Medulla oblongata (tissue), 1 donor: ENCODE measurements around the gene MAP1LC3C.
A peak's percentile ranks its signal among the peaks of the same experiment; 100 is the strongest.
"Not testable (repeated sequence)": the region's sequence is repeated elsewhere in the genome, so short reads cannot be mapped to it uniquely, and the experiment has no call there.

Experiments used
- DNase-seq: peaks from one replicate; pipeline ENCODE4 v3.0.0-alpha.2; 2015; ENCODE audit errors: extremely low spot score

The MAP1LC3C gene

DNA sequence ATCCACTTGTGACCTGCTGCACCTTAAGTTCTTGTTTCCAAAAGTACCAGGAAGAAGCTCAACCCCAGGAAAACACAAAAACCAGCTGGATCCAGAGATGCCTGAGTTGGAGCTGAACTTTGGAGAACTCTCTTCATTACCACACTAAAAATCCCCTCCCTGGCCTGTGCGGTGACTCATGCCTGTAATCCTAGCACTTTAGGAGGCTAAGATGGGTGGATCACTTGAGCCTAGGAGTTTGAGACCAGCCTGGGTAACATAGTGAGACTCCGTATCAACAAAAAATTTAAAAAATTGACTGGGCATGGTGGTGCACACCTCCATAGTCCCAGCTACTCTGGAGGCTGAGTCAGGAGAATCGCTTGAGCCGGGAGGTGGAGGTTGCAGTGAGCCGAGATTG is 6.2 kb downstream of the MAP1LC3C start:
- DNase-seq, result no peak

DNA sequence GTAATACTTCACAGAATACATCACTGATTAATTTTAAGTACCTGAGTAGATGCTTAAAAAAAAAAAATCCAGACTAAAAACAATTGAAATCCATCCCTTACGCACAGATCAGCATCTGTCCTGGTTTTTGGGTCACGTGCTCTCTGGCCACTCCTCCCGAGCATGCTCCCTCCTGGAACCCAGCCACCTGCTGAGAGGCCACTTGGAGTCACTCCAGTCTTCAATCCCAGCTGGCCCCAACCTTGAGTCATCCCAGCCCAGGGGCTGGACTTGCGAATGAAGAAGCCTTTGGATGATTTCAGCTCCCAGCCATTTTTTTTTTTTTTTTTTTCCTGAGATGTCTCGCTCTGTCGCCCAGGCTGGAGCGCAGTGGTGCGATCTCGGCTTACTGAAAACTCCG is 8.9 kb downstream of the MAP1LC3C start:
- DNase-seq, result peak; percentile 42

DNA sequence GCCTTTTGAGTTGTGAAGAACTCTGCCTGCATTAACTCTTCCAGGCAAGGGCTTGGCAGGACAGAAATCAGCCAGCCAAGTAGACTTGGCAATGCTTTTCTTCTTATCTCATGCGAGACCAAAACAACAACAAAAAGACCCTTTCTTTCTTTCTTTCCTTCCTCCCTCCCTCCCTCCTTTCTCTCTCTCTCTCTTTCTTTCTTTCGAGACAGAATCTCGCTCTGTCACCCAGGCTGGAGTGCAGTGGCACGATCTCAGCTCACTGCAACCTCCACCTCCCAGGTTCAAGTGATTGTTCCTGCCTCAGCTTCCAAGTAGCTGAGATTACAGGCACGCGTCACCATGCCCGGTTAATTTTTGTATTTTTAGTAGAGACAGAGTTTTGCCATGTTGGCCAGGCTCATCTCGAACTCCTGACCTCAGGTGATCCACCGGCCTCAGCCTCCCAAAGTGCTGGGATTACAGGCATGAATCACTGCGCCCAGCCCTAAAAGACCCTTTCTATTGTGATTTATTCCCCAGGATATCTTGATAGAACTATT is 10.4 kb downstream of the MAP1LC3C start:
- DNase-seq, result not testable (repeated sequence)

DNA sequence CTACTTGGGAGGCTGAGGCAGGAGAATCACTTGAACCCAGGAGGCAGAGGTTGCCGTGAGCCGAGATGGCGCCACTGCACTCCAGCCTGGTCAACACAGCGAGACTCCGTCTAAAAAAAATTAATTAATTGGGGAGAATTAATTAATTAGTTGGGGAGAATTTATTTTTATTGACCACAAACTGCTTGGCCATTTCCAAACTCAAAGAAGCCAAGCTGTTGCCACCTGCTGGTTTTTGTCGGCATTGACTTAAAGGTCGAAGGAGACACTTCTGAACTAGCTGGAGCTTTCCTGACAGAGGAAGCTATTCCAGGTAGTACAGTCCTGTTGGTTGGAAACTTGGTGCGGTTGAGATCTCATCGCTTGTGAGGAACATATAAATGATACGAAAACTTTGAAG is 13.1 kb downstream of the MAP1LC3C start:
- peak; percentile 41 for DNase-seq

DNA sequence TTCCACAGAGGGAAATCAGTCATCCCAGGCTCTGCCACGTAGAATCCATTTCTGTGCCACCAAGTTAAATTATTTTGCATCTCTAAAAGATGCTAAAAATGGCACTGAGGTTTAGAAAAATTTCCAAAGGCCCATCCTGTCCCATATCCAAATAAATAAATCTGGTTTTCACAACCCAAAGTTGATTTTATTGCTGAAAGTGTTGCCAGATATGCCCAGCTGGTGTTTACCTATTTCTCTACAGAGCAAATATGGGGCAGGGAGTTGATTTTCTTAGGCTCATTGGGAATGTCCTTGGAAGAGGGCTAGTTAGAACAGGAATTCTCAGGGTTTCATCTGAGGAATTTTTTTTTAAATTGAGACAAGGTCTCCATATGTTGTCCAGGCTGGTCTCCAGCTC is 19.0 kb downstream of the MAP1LC3C start:
- DNase-seq, result no peak

DNA sequence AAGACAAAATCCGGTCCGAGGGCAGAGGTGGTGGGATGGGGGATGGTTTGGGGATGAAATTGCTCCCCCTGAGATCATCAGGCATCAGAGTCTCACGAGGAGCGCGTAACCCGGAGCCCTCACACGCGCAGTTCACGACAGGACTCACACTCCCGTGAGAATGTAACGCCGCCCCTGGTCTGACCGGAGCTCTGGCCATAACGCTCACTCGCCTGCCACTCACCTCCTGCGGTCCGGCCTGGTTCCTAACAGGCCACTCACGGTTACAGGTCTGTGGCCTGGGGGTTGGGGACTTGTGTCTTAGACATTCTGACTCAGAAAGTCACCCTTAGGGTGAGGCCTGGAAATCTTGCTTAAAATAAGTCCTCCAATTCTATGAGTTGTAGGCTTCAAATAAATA is 19.8 kb downstream of the MAP1LC3C start:
- no peak for DNase-seq

DNA sequence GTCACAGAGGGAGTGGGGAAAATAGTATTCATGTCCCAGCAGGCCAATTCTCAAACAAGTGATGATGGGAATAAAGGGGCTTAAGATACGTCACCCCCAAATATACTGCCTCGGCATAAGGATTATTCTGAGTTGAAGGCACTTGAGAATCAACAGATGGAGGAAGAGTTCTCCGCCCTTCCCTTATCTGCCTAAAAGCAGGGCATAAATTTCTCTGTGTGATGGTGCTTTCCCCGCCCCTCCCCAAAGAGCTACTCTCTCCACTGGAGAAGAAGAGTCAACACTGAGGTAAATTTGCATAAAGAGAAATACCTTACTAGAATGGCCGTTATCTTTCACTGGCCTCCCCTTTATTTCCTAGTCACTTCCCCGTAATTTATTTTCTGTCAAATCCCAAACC is 22.7 kb downstream of the MAP1LC3C start:
- no peak for DNase-seq

DNA sequence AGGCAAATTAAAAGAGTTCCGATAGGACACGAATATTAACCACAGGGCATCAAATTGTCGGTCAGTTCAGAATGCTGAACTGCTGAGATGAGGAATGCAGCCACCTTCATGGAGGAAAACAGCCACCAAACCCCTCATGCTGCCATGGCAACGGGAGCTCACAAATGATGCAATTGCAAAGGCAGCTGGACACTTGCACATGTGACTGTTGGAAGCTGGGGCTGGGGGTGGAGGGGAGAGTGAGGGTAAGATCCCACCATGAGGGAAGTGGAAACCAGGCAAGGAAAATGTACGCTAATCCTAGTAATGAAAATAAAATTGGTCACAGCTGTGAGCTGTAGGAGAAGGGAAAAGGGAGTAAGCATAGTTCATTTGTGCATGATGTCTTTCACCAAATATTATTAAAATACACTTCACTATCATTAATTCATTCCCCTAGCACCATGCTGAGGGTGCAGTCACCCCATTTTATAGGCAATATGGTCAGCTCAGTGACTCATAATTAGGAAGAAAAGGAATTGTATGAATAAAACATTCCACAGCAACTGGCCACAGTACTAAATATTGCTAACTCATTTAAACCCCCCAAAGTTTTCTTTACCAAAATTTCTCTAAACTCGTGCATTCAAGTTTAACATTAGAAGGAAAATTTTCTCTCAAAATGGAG is 26.1 kb downstream of the MAP1LC3C start:
- DNase-seq, result no peak

DNA sequence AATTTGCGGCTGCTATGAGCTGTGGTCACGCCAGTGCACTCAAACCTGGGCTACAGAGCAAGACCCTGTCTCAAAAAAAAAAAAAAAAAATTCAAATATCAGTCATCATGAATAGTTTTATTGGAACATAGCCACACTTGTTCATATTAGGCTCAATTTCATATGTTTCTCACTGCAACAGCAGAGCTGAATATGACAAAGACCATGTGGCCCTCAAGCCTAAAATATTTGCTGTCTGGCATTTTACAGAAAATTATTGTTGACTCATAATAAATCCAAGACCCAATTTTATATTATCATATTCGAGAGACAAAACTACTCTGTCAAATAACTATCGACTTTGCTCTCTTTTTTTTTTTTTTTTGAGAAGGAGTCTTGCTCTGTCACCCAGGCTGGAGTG is 30.3 kb downstream of the MAP1LC3C start:
- DNase-seq, result no peak

DNA sequence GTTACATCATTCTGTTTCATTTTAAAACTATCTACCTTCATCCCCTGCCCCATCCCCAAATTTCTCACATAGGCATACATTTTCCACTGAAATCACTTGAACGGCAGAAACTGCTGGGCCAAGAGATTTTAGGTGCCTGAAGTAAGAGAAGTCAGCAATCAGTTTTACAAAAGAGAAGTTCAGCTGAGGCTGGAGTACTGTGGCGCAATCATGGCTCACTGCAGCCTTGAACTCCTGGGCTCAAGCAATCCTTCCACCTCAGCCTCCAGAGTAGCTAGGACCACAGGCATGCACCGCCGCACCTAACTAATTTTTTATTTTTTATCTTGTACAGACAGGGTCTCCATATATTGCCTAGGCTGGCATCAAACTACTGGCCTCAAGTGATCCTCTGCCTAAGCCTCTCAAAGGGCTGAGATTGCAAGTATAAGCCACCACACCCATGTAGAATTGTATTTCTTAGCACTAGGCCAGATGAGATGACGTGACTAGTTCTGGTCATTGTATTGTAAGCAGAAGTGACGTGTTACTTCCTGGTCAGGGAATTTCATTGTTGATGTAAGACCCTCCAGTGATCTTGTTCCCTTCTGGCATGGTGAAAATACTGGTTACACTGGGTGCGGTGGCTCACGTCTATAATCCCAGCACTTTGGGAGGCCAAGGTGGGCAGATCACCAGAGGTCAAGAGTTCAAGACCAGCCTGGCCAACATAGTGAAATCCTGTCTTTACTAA is 34.2 kb downstream of the MAP1LC3C start:
- DNase-seq, result no peak

DNA sequence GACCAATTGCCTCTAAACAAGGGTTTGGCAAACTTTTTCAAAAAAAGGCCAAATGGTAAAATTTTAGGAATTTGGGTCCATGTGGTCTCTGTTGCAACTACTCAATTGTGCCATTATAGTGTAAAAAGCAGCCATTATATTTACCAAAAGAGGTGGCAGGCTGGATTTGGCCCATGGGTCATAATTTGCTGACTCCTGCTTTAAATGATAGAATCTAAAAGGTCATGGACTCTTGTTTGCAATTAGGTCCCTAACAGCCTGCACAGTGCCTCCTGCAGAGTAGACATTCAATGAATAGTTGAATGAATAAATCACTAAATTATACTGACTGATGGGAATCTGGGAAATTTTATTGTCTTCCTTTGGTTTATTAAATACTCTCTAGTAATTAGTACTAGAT is 35.2 kb downstream of the MAP1LC3C start:
- no peak for DNase-seq

DNA sequence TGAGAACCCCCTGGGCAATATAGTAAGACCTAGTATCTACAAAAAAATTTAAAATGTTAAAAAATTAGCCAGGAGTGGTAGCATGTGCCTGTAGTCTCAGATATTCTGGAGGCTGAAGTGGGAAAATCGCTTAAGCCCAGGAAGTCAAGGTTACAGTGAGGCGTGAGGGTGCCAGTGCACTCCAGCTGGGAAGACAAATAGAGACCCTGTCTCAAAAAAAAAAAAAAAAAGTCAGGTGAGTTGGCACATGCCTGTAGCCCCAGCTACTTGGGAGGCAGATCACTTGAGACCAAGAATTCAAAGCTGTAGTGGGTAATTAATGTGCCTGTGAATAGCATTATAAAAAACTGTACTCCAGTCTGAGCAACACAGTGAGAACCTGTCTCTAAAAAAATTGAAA is 36.7 kb downstream of the MAP1LC3C start:
- no peak for DNase-seq

DNA sequence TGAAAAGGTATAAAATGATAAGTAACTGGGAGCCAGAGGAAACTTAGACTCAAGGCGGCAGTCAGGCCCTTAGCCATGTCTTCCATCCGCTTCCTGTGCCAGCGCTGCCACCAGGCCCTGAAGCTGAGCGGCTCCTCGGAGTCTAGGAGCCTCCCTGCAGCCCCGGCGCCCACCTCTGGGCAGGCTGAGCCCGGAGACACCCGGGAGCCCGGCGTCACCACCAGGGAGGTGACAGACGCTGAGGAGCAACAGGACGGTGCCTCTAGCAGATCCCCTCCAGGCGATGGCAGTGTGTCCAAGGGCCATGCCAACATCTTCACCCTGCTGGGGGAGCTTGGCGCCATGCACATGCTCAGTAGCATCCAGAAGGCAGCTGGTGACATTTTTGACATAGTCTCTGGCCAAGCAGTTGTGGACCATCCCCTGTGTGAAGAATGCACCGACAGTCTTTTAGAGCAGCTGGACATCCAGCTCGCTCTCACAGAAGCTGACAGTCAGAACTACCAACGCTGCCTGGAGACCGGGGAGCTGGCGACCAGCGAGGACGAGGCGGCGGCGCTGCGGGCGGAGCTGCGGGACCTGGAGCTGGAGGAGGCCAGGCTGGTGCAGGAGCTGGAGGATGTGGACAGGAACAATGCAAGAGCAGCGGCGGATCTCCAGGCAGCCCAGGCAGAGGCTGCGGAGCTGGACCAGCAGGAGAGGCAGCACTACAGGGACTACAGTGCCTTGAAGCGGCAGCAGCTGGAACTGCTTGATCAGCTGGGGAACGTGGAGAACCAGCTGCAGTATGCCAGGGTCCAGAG is 41.0 kb downstream of the MAP1LC3C start, which contains the start of gene BECN2:
Gene BECN2, plus strand, starts transcription at position 76 of the 803 bp plus-strand sequence. Its CDS starts 0 bp downstream, at position 76.
- no peak for DNase-seq

DNA sequence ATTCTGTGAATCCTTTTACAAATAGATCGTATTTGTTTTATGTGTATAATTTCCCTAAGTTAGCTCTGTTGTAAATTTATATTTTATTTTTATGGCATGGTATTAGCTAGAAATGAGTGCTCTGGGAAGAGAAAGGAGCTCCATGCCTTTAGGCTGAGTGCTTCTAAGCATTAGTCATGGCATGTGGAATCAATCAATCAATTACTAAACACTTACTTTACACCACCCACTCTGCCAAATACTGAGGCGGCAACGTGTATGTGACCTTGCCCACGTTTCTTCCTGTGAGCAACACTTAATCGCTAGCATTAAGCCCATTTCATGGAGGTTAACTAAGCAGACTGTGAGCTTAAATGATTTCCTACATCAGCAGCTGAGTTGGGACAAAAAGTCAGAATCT is 48.5 kb downstream of the MAP1LC3C start:
- no peak for DNase-seq

DNA sequence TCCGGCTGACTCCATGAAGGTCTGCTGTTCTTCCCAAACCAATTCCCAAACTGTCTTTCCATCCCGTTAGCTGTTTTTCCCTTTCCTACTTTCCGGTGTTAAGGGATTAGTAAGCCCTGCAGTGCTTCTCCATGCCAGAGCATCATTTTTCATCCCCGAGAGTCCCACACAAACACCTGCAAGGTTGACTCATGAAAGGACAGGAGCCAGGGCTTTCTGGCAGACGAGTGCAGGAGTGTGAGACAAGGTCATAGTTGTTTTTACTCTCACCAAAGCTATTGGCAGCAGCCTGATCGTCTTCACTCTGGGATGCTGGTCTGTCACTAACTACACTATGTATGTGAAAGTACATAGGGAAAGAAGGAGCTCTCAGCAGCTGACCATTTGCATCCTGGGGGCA is 51.5 kb downstream of the MAP1LC3C start:
- DNase-seq, result no peak
